Cardiac muscle cell (in vitro differentiated cells and primary cell): ENCODE results near the gene B4GALT1. TPM values are rescaled to one million over a fixed set of nuclear protein-coding genes. Genes with fewer than 3 reads are reported as not detected.
"Not testable (repeated sequence)": the region's sequence is repeated elsewhere in the genome, so short reads cannot be mapped to it uniquely, and the experiment has no call there.

Experiments used
- DNase-seq, 2 donors: peaks; one replicate each; pipeline versions ENCODE4 v3.0.0 to v3.0.0-alpha.2; 2010 to 2017; ENCODE audit warnings: low read depth in 1 of 2, low spot score in 1 of 2
- H3K27ac ChIP-seq: fragments of 200-600 bp; sonication (generic); 2 replicates; pipeline ENCODE4 v1.5.1; 2016
- H3K27me3 ChIP-seq: fragments of 200-600 bp; sonication (generic); 2 replicates; pipeline ENCODE4 v1.6.0; 2016; ENCODE audit warnings: control low read depth
- H3K36me3 ChIP-seq: fragments of 200-600 bp; sonication (generic); 2 replicates; pipeline ENCODE4 v1.5.1; 2016; ENCODE audit warnings: control low read depth
- H3K4me1 ChIP-seq: fragments of 200-600 bp; sonication (generic); 2 replicates; pipeline ENCODE4 v1.8.1; 2017; ENCODE audit warnings: low read depth, mild to moderate bottlenecking, mixed run types
- H3K4me3 ChIP-seq: fragments of 200-600 bp; sonication (generic); 2 replicates; pipeline ENCODE4 v1.5.1; 2016; ENCODE audit warnings: mild to moderate bottlenecking
- H3K9me3 ChIP-seq: fragments of 200-600 bp; sonication (generic); 2 replicates; pipeline ENCODE4 v1.5.1; 2017; ENCODE audit warnings: low read depth, mild to moderate bottlenecking, control low read depth
- polyA plus RNA-seq: library from polyadenylated mRNA; unstranded; fragments of >200 nt; fragmentation: Nextera tagmentation; extraction: Ambion mirVana; gene quantifications from 2 replicates; pipeline ENCODE4 v1.2.1, GENCODE V29; 2016
- total RNA-seq: library from RNA; depleted of rRNA; stranded (reverse); fragments of >200 nt; gene quantifications from 2 replicates; pipeline ENCODE4 v1.2.3, GENCODE V29; 2016
- TF ChIP-seq, protein P1 (sequence below): IDR thresholded peaks from 2 replicates; pipeline ENCODE4 v1.5.1; 2012; ENCODE audit warnings: low read depth, mild to moderate bottlenecking, low read length

B4GALT1 gene
- total and polyA plus RNA-seq, 2 experiments from 2014 or later: 22.1 to 33.6 TPM

DNA sequence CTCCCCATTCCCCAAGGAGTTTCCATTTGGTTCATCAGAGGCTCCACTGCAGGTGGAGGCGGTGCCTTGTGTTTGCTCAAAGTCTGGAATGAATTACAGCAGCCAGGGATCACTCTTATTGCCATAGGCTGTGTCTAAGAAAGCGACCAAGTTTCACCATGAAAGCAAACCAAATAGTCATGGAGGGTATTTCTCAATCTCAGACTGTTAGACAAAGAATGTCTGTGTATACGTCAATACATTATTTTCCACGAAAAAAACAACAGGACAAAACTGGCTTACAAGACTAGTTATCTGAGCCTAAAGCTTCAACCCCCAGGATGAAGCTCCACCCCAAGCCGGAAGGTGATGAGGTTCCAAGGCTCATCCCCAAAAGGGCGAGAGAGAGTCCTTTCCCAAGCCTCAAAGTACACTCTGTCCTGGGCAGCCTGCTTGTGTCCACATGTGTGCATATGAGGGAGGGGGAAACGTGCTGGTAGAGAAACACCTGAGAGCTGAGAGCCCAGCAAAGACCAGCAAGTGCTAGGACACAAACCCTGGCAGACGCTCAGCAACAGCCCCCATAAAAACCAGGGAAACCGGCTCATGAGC lies 4.3 kb downstream of the B4GALT1 start:
- TF ChIP-seq, protein P1, sequence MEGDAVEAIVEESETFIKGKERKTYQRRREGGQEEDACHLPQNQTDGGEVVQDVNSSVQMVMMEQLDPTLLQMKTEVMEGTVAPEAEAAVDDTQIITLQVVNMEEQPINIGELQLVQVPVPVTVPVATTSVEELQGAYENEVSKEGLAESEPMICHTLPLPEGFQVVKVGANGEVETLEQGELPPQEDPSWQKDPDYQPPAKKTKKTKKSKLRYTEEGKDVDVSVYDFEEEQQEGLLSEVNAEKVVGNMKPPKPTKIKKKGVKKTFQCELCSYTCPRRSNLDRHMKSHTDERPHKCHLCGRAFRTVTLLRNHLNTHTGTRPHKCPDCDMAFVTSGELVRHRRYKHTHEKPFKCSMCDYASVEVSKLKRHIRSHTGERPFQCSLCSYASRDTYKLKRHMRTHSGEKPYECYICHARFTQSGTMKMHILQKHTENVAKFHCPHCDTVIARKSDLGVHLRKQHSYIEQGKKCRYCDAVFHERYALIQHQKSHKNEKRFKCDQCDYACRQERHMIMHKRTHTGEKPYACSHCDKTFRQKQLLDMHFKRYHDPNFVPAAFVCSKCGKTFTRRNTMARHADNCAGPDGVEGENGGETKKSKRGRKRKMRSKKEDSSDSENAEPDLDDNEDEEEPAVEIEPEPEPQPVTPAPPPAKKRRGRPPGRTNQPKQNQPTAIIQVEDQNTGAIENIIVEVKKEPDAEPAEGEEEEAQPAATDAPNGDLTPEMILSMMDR: no peak
- Histone ChIP-seq H3K27me3 (no peaks in the 10 kb centered on the region), H3K36me3 (no peaks in the 10 kb centered on the region), H3K4me1 (peaks cover 78% of the 10 kb centered on the region), H3K9me3 (no peaks in the 10 kb centered on the region), H3K27ac (no peak overlapping the region), H3K4me3 (no peak overlapping the region)
- peak in 1 of 2 donors; percentile 94 for DNase-seq

DNA sequence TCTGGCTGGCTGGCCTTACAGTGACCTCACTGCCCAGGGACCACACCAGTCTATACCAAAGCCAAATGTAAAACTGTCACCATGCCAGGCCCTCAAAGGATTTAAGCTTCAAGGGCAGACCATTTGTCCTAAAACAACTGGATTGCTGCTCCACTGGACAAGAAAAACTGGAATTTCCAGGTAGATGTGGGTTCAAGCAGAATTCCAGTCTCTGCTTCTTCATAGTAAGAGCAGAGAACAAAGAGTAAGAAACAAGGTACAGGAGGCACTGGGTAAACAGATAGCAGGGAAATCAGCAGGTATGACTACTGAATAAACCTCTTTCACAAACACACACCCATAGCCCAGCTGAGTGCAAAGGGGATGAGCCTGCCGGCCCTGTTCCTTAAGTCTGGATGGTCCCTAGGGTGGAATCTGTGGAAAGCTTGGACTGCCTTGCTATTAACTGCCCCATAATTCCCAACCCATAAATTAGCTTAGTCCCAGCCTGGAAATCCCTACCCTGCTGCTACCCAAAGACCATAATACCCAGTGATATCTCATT lies 5.5 kb downstream of the B4GALT1 start:
- Histone ChIP-seq H3K27ac (peak overlapping the region; percentile 27), H3K4me3 (no peak overlapping the region)

DNA sequence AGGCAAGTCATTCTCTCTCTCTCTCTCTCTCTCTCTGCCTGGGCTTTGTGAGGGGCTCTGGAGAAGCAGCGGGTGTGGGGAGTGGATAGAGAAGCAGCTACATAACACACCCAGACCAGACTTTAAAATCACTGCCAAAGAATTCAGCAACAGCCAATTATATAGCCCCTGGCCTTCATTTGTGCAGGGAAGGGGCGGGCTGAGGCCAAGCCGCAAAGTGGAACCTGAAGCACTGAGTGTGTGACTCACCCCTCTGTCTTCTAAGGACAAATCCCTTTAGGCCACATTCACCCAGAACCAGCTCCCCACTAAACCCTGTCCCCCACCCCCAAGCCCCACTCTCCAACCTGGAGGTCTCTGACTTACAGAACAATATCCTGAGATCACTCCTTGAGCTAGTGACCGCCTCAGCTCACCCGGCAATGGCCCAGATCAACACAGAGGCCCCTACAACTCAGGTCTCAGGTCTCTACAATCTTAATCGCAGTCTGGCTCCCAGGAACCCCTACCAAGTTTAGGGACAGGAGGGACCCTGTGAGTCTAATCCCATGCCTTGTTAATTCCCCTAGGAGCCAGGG lies 6.0 kb downstream of the B4GALT1 start:
- no peak overlapping the region for H3K4me3 ChIP-seq
- TF ChIP-seq, protein P1: no peak
- no peaks in the 10 kb centered on the region for H3K9me3 ChIP-seq
- no peaks in the 10 kb centered on the region for H3K27me3 ChIP-seq
- H3K4me1 ChIP-seq: peaks cover 82% of the 10 kb centered on the region
- no peaks in the 10 kb centered on the region for H3K36me3 ChIP-seq
- peak overlapping the region; percentile 27 for H3K27ac ChIP-seq
- peak in 1 of 2 donors; percentile 96 for DNase-seq

More for the DNA sequence above, 5.5 kb downstream of the B4GALT1 start:
- TF ChIP-seq, protein P1: no peak
- H3K36me3 ChIP-seq: no peaks in the 10 kb centered on the region
- H3K4me1 ChIP-seq: peaks cover 82% of the 10 kb centered on the region
- no peaks in the 10 kb centered on the region for H3K9me3 ChIP-seq
- DNase-seq: peak in 1 of 2 donors; percentile 54
- H3K27me3 ChIP-seq: no peaks in the 10 kb centered on the region

DNA sequence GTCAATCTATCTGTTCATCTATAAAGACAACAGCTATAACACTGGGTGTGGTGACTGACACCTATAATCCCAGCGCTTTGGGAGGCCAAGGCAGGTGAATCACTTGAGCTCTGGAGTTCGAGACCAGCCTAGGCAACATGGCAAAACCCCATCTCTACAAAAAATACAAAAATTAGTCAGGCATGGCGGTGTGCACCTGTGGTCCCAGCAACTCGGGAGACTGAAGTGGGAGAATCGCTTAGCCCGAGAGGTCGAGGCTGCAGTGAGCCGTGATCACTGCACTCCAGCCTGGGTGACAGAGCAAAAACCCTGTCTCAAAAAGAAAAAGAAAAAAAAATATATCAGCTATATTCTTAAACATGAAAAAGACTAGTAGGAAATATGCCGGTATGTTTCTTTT lies 6.7 kb downstream of the B4GALT1 start:
- DNase-seq, H3K36me3 ChIP-seq, H3K27ac ChIP-seq, H3K4me3 ChIP-seq, H3K9me3 ChIP-seq, H3K27me3 ChIP-seq: not testable (repeated sequence)
- H3K4me1 ChIP-seq: peaks cover 79% of the 10 kb centered on the region

DNA sequence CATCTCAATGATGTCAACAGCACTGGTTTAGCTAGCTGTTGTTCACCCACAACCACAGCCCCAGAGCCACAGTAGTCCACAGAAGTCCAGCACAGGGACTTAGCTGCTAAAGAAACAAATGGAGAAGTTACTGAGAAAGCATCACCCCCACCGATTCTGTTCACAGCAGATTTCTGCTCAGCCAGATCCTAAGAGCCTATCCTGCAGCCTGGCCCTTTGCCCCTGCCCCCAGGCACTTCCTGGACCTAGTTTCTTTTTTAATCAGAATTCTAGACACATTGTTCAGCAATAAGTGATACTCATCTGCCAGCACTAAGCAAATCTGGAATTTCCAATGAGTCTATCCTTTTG lies 7.4 kb downstream of the B4GALT1 start:
- DNase-seq: peak in 1 of 2 donors; percentile 87
- Histone ChIP-seq H3K4me3 (no peak overlapping the region), H3K36me3 (no peaks in the 10 kb centered on the region), H3K27ac (peak overlapping the region; percentile 56), H3K4me1 (peaks cover 72% of the 10 kb centered on the region), H3K27me3 (no peaks in the 10 kb centered on the region), H3K9me3 (no peaks in the 10 kb centered on the region)
- TF ChIP-seq, protein P1: no peak
